Loucy (cell line): Measurements from ENCODE around the gene SGCA.

Experiments
- H2AFZ ChIP-seq: fragments of 200-600 bp; sonication (generic); 2 replicates; pipeline ENCODE4 v1.6.0; 2016; ENCODE audit warnings: antibody characterized with exemption, mild to moderate bottlenecking, low read length, moderate library complexity
- H3F3A ChIP-seq: fragments of 200-600 bp; 2 replicates; pipeline ENCODE4 v1.6.0; 2016; ENCODE audit warnings: antibody characterized with exemption, low read depth, mild to moderate bottlenecking
- H3K27me3 ChIP-seq: fragments of 200-600 bp; sonication (generic); 2 replicates; pipeline ENCODE4 v1.6.1; 2014; ENCODE audit warnings: low read length, mild to moderate bottlenecking; ENCODE audit not compliant: insufficient read depth, poor library complexity, severe bottlenecking
- H3K36me3 ChIP-seq: fragments of 200-600 bp; sonication (generic); 2 replicates; pipeline ENCODE4 v1.6.1; 2016; ENCODE audit warnings: low read length; ENCODE audit not compliant: insufficient read depth
- H3K4me1 ChIP-seq: fragments of 200-600 bp; sonication (generic); 2 replicates; pipeline ENCODE4 v1.5.1; 2014; ENCODE audit warnings: low read length, mild to moderate bottlenecking; ENCODE audit not compliant: insufficient read depth, poor library complexity, severe bottlenecking
- H3K4me2 ChIP-seq: fragments of 200-600 bp; sonication (generic); 2 replicates; pipeline ENCODE4 v1.6.0; 2014; ENCODE audit warnings: antibody characterized with exemption, low read length, low read depth, mild to moderate bottlenecking; ENCODE audit not compliant: poor library complexity, severe bottlenecking
- H3K4me3 ChIP-seq: fragments of 200-600 bp; sonication (generic); 2 replicates; pipeline ENCODE4 v1.5.1; 2014; ENCODE audit warnings: low read length, mild to moderate bottlenecking, mixed read lengths; ENCODE audit not compliant: poor library complexity, severe bottlenecking
- H3K79me2 ChIP-seq: fragments of 200-600 bp; sonication (generic); 2 replicates; pipeline ENCODE4 v1.6.1; 2014; ENCODE audit warnings: low read length; ENCODE audit not compliant: insufficient read depth
- H3K9ac ChIP-seq: fragments of 200-600 bp; sonication (generic); 2 replicates; pipeline ENCODE4 v1.6.0; 2014; ENCODE audit warnings: mild to moderate bottlenecking, low read depth, low read length, moderate library complexity; ENCODE audit not compliant: poor library complexity, severe bottlenecking
- H3K9me2 ChIP-seq: fragments of 200-600 bp; sonication (generic); replicated peaks from 2 replicates; pipeline ENCODE4 v1.6.1; 2016; ENCODE audit warnings: low read depth, low read length, mixed read lengths
- H3K9me3 ChIP-seq: fragments of 200-600 bp; sonication (generic); 2 replicates; pipeline ENCODE4 v1.6.1; 2014; ENCODE audit warnings: mild to moderate bottlenecking, antibody characterized with exemption, low read length, low read depth; ENCODE audit not compliant: insufficient read depth
- H4K20me1 ChIP-seq: fragments of 200-600 bp; sonication (generic); 2 replicates; pipeline ENCODE4 v1.6.0; 2014; ENCODE audit warnings: antibody characterized with exemption, low read length, mild to moderate bottlenecking; ENCODE audit not compliant: insufficient read depth, poor library complexity, severe bottlenecking
- EZH2phosphoT487 ChIP-seq: fragments of 200-600 bp; IDR thresholded peaks from 2 replicates; pipeline ENCODE4 v1.6.1; 2018; ENCODE audit warnings: antibody characterized with exemption, mild to moderate bottlenecking, moderate library complexity, borderline replicate concordance
- TF ChIP-seq, protein P1 (sequence below): fragments of 200-600 bp; sonication (generic); conservative IDR thresholded peaks from 2 replicates; pipeline ENCODE4 v1.5.1; 2014; ENCODE audit warnings: mild to moderate bottlenecking, antibody characterized with exemption, low read length

The SGCA gene

DNA sequence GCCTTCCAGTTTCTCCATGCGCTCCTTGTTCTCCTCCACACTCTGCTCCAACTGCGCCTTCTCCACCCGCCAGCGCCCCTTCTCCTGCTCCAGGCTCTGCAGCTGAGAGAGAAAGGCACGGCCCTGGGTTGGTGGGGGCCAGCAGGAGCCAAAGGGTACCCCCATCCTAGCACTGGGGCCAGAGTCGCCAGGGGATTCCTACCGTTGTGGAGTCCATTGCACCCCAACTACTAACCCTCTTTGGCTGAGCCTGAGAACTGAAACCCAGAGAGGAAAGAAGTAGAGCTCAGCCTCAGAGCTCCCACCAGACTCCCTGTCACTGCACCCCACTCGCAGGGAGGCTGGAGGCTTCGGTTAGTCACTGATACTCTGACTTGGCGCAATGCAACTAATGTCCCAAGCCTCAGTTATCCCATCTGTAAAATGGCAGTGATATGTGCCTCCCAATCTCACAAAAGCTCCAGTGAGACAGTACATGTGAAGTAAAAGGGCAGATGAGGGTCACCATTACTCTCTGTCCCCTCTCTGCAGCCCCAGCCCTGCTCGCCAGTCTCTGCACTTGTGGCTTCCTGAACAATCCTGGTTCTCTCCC, 29.6 kb upstream of the SGCA start:
- Histone ChIP-seq H3K4me1 (peaks cover 20% of the 10 kb centered on the region), H3K36me3 (peaks cover 62% of the 10 kb centered on the region; the same call in 1 of the 2 replicates), H3F3A (peaks cover 4% of the 10 kb centered on the region; the same call in 1 of the 2 replicates), H3K4me3 (no peak overlapping the region), H3K27me3 (no peaks in the 10 kb centered on the region), H4K20me1 (peaks cover 19% of the 10 kb centered on the region), H2AFZ (no peak overlapping the region), H3K4me2 (no peak overlapping the region), H3K9me2 (no peaks in the 10 kb centered on the region), H3K9ac (no peak overlapping the region), H3K9me3 (no peaks in the 10 kb centered on the region), H3K79me2 (peaks cover 25% of the 10 kb centered on the region)
- no peak for TF ChIP-seq EZH2phosphoT487
- TF ChIP-seq, protein P1, sequence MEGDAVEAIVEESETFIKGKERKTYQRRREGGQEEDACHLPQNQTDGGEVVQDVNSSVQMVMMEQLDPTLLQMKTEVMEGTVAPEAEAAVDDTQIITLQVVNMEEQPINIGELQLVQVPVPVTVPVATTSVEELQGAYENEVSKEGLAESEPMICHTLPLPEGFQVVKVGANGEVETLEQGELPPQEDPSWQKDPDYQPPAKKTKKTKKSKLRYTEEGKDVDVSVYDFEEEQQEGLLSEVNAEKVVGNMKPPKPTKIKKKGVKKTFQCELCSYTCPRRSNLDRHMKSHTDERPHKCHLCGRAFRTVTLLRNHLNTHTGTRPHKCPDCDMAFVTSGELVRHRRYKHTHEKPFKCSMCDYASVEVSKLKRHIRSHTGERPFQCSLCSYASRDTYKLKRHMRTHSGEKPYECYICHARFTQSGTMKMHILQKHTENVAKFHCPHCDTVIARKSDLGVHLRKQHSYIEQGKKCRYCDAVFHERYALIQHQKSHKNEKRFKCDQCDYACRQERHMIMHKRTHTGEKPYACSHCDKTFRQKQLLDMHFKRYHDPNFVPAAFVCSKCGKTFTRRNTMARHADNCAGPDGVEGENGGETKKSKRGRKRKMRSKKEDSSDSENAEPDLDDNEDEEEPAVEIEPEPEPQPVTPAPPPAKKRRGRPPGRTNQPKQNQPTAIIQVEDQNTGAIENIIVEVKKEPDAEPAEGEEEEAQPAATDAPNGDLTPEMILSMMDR = no peak

DNA sequence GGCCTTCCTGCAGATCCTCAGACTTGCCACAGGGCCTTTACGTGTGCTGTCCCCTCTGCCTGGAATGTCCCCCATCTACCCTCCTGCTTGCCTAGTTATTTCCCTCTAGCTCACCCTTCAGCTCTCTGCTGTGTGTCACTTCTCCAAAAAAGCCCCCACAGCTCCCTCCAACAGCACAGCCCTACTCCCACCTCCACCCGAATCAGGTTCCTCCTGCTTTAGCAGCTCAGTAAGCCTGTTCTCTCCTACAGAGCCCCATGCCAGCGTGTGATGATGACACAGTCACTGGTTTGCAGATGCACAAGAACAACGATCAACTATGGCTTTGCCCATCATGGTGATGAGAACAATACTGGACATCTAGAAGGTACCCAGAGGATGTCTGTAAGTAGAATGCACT, 28.8 kb upstream of the SGCA start:
- H4K20me1 ChIP-seq = peaks cover 26% of the 10 kb centered on the region
- H3K27me3 ChIP-seq = no peaks in the 10 kb centered on the region
- H3K9ac ChIP-seq = no peak overlapping the region
- peaks cover 33% of the 10 kb centered on the region for H3K79me2 ChIP-seq
- TF ChIP-seq, protein P1 = no peak
- no peak for TF ChIP-seq EZH2phosphoT487
- no peaks in the 10 kb centered on the region; the same call in 1 of the 2 replicates for H3F3A ChIP-seq
- H3K9me3 ChIP-seq = no peaks in the 10 kb centered on the region
- H3K4me2 ChIP-seq = no peak overlapping the region
- peaks cover 69% of the 10 kb centered on the region; the same call in 1 of the 2 replicates for H3K36me3 ChIP-seq
- no peaks in the 10 kb centered on the region for H3K9me2 ChIP-seq
- H3K4me1 ChIP-seq = peaks cover 29% of the 10 kb centered on the region
- no peak overlapping the region for H3K4me3 ChIP-seq
- H2AFZ ChIP-seq = no peak overlapping the region

DNA sequence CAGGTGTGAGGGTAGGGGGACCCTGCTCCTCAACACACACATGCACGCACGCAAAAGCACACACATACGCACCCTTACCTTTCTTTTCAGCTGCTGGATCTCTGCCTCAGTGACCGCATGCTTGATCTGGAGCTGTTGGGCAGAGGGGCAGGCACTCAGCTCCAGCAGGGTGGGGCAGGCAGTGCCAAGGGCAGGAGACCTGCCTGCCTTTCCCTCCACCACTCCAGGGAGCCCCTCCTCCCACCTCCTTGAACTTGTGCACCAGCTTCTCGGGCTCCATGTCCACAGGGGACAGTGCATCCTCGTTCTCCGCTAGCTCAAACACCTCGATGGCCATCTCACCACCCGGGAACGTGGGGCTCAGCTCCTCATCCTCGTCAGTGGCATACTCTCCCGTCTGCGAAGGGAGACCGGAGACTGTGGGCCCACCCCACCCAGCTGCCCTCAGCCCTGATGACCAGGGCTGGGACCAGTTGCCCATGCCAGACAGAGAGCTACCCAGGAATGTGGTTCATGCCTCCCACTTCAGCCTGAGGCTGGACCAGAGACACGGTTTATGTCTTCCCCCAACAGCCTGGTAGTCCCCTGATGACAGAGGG, 26.5 kb upstream of the SGCA start:
- Histone ChIP-seq H3K4me2 (peak overlapping the region; percentile 96), H3K4me1 (peaks cover 38% of the 10 kb centered on the region), H3K36me3 (peaks cover 88% of the 10 kb centered on the region; the same call in 1 of the 2 replicates), H3K27me3 (no peaks in the 10 kb centered on the region), H2AFZ (no peak overlapping the region), H4K20me1 (peaks cover 34% of the 10 kb centered on the region), H3K9me2 (no peaks in the 10 kb centered on the region), H3K9ac (peak overlapping the region; percentile 57), H3F3A (no peaks in the 10 kb centered on the region), H3K79me2 (peaks cover 55% of the 10 kb centered on the region), H3K9me3 (no peaks in the 10 kb centered on the region), H3K4me3 (peak overlapping the region; percentile 43)
- TF ChIP-seq, protein P1 = no peak
- no peak for TF ChIP-seq EZH2phosphoT487
